HG02938 (cell line): ENCODE results near the gene SELENOO.

Experiments used
- ATAC-seq: cut with Tn5 transposase; IDR thresholded peaks from one replicate; pipeline ENCODE4 v1.9.1; 2021; ENCODE audit warnings: mild to moderate bottlenecking, moderate library complexity; ENCODE audit not compliant: unreplicated experiment

SELENOO gene

GRCh38 chr22:50184004-50184901, 16.6 kb upstream of the SELENOO start:
- ATAC-seq: no peak

GRCh38 chr22:50184902-50185374, 15.9 kb upstream of the SELENOO start:
- ATAC-seq: no peak

- ATAC-seq: no peak
Observed at GRCh38 chr22:50185375-50186087, 15.3 kb upstream of the SELENOO start, which contains the start of gene TRABD. TRABD (plus strand) TSS chr22:50185913; CDS start chr22:50193061, 7,148 bp downstream.

- ATAC-seq: no peak
Observed at GRCh38 chr22:50186181-50186714, 14.6 kb upstream of the SELENOO start.

- ATAC-seq: no peak
Observed at GRCh38 chr22:50186761-50187523, 13.9 kb upstream of the SELENOO start.

GRCh38 chr22:50188356-50188755, 12.5 kb upstream of the SELENOO start:
- ATAC-seq: no peak

- no peak for ATAC-seq
Observed at GRCh38 chr22:50189184-50189848, 11.5 kb upstream of the SELENOO start.

GRCh38 chr22:50189849-50190181, 11.0 kb upstream of the SELENOO start:
- ATAC-seq: no peak

GRCh38 chr22:50190182-50190940, 10.4 kb upstream of the SELENOO start:
- no peak for ATAC-seq

GRCh38 chr22:50190941-50191741, 9.7 kb upstream of the SELENOO start:
- no peak for ATAC-seq

GRCh38 chr22:50192436-50193204, 8.2 kb upstream of the SELENOO start:
- ATAC-seq: no peak

GRCh38 chr22:50193621-50194020, 7.2 kb upstream of the SELENOO start:
- ATAC-seq: no peak

- ATAC-seq: no peak
Observed at GRCh38 chr22:50194037-50194805, 6.6 kb upstream of the SELENOO start.

- no peak for ATAC-seq
Observed at GRCh38 chr22:50196256-50196655, 4.6 kb upstream of the SELENOO start.

- no peak for ATAC-seq
Observed at GRCh38 chr22:50197000-50197800, 3.6 kb upstream of the SELENOO start.

- ATAC-seq: no peak
Observed at GRCh38 chr22:50197856-50198623, 2.8 kb upstream of the SELENOO start.
